ENCODE measurements around the gene HSPA2.

HSPA2 gene

GRCh38 chr14:64536488-64537245, 3.9 kb upstream of the HSPA2 start:
- H3K4me1 ChIP-seq (ENCODE audit: insufficient read depth, poor library complexity, severe bottlenecking): no peaks in the 10 kb centered on the region
- TF ChIP-seq CTCF (IDR thresholded peaks at IDR 0.05; ENCODE audit: poor library complexity, severe bottlenecking): no peak
- H3K27me3 ChIP-seq (ENCODE audit: insufficient read depth, poor library complexity, severe bottlenecking): no peaks in the 10 kb centered on the region
- no peak for DNase-seq (ENCODE audit: low spot score)
- no peak overlapping the region for H3K4me3 ChIP-seq (ENCODE audit: severe bottlenecking)
- H3K36me3 ChIP-seq (ENCODE audit: low read depth): no peaks in the 10 kb centered on the region
- H3K27ac ChIP-seq (ENCODE audit: poor library complexity, severe bottlenecking): no peak overlapping the region
- no peaks in the 10 kb centered on the region for H3K9me3 ChIP-seq (ENCODE audit: severe bottlenecking)
- no peak for ATAC-seq (ENCODE audit: low read depth)

- Histone ChIP-seq H3K27me3 (ENCODE audit: insufficient read depth, poor library complexity, severe bottlenecking) (no peaks in the 10 kb centered on the region), H3K27ac (ENCODE audit: poor library complexity, severe bottlenecking) (no peak overlapping the region), H3K4me1 (ENCODE audit: insufficient read depth, poor library complexity, severe bottlenecking) (no peaks in the 10 kb centered on the region), H3K9me3 (ENCODE audit: severe bottlenecking) (no peaks in the 10 kb centered on the region), H3K4me3 (ENCODE audit: severe bottlenecking) (no peak overlapping the region), H3K36me3 (ENCODE audit: low read depth) (no peaks in the 10 kb centered on the region)
- no peak for TF ChIP-seq CTCF (IDR thresholded peaks at IDR 0.05; ENCODE audit: poor library complexity, severe bottlenecking)
- ATAC-seq (ENCODE audit: low read depth) (no peak), DNase-seq (ENCODE audit: low spot score) (peak; percentile 76)
Measured at GRCh38 chr14:64541261-64541971, 875 bp downstream of the HSPA2 start.

- no peak for ATAC-seq (ENCODE audit: low read depth)
- Histone ChIP-seq H3K4me3 (ENCODE audit: severe bottlenecking) (no peak overlapping the region), H3K36me3 (ENCODE audit: low read depth) (no peaks in the 10 kb centered on the region), H3K27ac (ENCODE audit: poor library complexity, severe bottlenecking) (no peak overlapping the region), H3K27me3 (ENCODE audit: insufficient read depth, poor library complexity, severe bottlenecking) (no peaks in the 10 kb centered on the region), H3K4me1 (ENCODE audit: insufficient read depth, poor library complexity, severe bottlenecking) (no peaks in the 10 kb centered on the region), H3K9me3 (ENCODE audit: severe bottlenecking) (no peaks in the 10 kb centered on the region)
- no peak for DNase-seq (ENCODE audit: low spot score)
- no peak for TF ChIP-seq CTCF (IDR thresholded peaks at IDR 0.05; ENCODE audit: poor library complexity, severe bottlenecking)
Measured at GRCh38 chr14:64541972-64542835, 1.7 kb downstream of the HSPA2 start.

GRCh38 chr14:64542836-64543201, 2.3 kb downstream of the HSPA2 start:
- no peaks in the 10 kb centered on the region for H3K4me1 ChIP-seq (ENCODE audit: insufficient read depth, poor library complexity, severe bottlenecking)
- no peak overlapping the region for H3K27ac ChIP-seq (ENCODE audit: poor library complexity, severe bottlenecking)
- H3K36me3 ChIP-seq (ENCODE audit: low read depth): no peaks in the 10 kb centered on the region
- H3K27me3 ChIP-seq (ENCODE audit: insufficient read depth, poor library complexity, severe bottlenecking): no peaks in the 10 kb centered on the region
- no peak for TF ChIP-seq CTCF (IDR thresholded peaks at IDR 0.05; ENCODE audit: poor library complexity, severe bottlenecking)
- DNase-seq (ENCODE audit: low spot score): no peak
- ATAC-seq (ENCODE audit: low read depth): no peak
- H3K4me3 ChIP-seq (ENCODE audit: severe bottlenecking): no peak overlapping the region
- no peaks in the 10 kb centered on the region for H3K9me3 ChIP-seq (ENCODE audit: severe bottlenecking)
